Calu3 (cell line): ENCODE data around the gene MAD1L1. TPM values are rescaled to one million over a fixed set of nuclear protein-coding genes. Genes with fewer than 3 reads are reported as not detected.
"Not testable (repeated sequence)": the region's sequence is repeated elsewhere in the genome, so short reads cannot be mapped to it uniquely, and the experiment has no call there.

Experiments
- BruUV-seq: library from RNA; stranded (reverse); fragments of 400-500 nt; replicated peaks from 2 replicates; lab custom pipeline; 2021; lab: Mats Ljungman, UMichigan
- CTCF ChIA-PET: fragments of 300-600 bp; sonication (Branson Sonifier 250); formaldehyde crosslinking; loops from one replicate; lab custom pipeline; 2022; ENCODE audit warnings: antibody characterized with exemption; lab: Charles Lee
- DNase-seq: peaks from one replicate; pipeline ENCODE4 v3.0.0; 2022
- H3K27ac Mint-ChIP-seq: one replicate; pipeline ENCODE4 v1.8.0; 2022; ENCODE audit warnings: mixed read lengths; ENCODE audit not compliant: unreplicated experiment
- H3K27me3 Mint-ChIP-seq: one replicate; pipeline ENCODE4 v1.8.0; 2022; ENCODE audit warnings: mixed read lengths; ENCODE audit not compliant: unreplicated experiment
- H3K36me3 Mint-ChIP-seq: one replicate; pipeline ENCODE4 v1.8.0; 2022; ENCODE audit warnings: mild to moderate bottlenecking, moderate library complexity, mixed read lengths; ENCODE audit not compliant: insufficient read depth, unreplicated experiment
- H3K4me1 Mint-ChIP-seq: one replicate; pipeline ENCODE4 v1.8.0; 2022; ENCODE audit warnings: mild to moderate bottlenecking, low read depth, mixed read lengths; ENCODE audit not compliant: unreplicated experiment
- H3K4me3 Mint-ChIP-seq: one replicate; pipeline ENCODE4 v1.8.0; 2022; ENCODE audit warnings: mild to moderate bottlenecking, low read depth, moderate library complexity, mixed read lengths; ENCODE audit not compliant: unreplicated experiment
- H3K9me3 Mint-ChIP-seq: one replicate; pipeline ENCODE4 v1.8.0; 2022; ENCODE audit warnings: low read depth, mixed read lengths; ENCODE audit not compliant: unreplicated experiment
- CTCF ChIP-seq: fragments of 200-600 bp; IDR thresholded peaks from one replicate; pipeline ENCODE4 v1.8.0; 2022; ENCODE audit warnings: antibody characterized with exemption; ENCODE audit not compliant: unreplicated experiment
- intact Hi-C: fragments of 100-400 bp; cut with micrococcal nuclease; formaldehyde crosslinking; loops from one replicate; pipeline ENCODE4 v1.10.0; 2022; ENCODE audit not compliant: unreplicated experiment
- total RNA-seq: library from RNA; stranded (reverse); gene quantifications from 2 replicates; pipeline ENCODE4 v1.2.3, GENCODE V29; 2022

The MAD1L1 gene
- total RNA-seq, 1 experiment from 2014 or later, result 86.0 TPM

DNA sequence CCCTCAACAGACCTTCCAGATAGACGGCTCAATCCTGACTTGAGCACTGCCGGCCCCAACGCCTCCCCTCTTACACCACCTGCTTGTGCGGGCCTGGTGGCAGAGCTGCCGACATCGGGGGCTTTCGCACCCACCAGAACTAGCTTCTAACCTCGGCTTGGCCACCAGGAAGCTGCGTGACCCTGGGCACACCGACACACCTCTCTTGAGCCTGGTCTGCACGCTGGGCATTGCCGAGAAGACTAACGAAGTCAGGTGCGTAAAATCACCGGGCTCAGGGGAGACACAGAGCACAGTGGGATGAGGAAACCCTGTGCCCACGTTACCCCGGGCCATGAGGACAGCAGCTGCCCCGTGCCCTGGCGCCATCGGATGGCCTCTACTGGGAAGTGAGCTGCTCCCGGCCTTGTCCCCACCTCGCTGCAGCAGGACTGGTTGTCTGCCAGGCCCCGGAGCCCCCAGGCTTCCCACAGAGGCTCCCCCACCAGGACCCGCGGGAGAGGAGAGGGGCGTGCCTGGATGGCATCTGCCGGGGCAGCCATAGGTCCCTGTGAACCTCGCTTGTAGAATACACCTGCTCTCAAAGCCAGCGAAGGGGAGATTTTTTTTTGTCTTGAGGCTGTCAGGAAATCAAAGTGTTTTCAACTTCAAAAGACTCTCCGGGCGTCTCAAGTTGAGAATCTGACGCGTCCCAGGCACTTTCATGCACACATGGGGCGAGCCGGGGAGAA is 408.4 kb downstream of the MAD1L1 start:
- H3K4me3 Mint-ChIP-seq, H3K27ac Mint-ChIP-seq, H3K4me1 Mint-ChIP-seq, H3K27me3 Mint-ChIP-seq, DNase-seq, H3K36me3 Mint-ChIP-seq, H3K9me3 Mint-ChIP-seq, BruUV-seq, intact Hi-C loops: not testable (repeated sequence)
- CTCF ChIA-PET, result interaction anchor here (0.6 kb wide), 1 partner anchor 1256 kb away, joined by 7 read pairs; no protein-coding TSS in a partner anchor

GRCh38 chr7:1823376-1824150 is 409.2 kb downstream of the MAD1L1 start:
- Mint-ChIP-seq H3K4me3 (no peak overlapping the region), H3K9me3 (peaks cover under 1% of the 10 kb centered on the region), H3K27ac (no peak overlapping the region), H3K36me3 (peaks cover 5% of the 10 kb centered on the region), H3K4me1 (no peaks in the 10 kb centered on the region), H3K27me3 (no peaks in the 10 kb centered on the region)
- DNase-seq, result no peak
- TF ChIP-seq CTCF, result no peak
- no TSS peak for BruUV-seq
- intact Hi-C loops, result no loop called here
- CTCF ChIA-PET, result interaction anchor here (0.6 kb wide), 1 partner anchor 1256 kb away, joined by 7 read pairs; no protein-coding TSS in a partner anchor

- peaks cover 5% of the 10 kb centered on the region for H3K36me3 Mint-ChIP-seq
- H3K27ac Mint-ChIP-seq, result no peak overlapping the region
- H3K4me1 Mint-ChIP-seq, result no peaks in the 10 kb centered on the region
- no peak overlapping the region for H3K4me3 Mint-ChIP-seq
- intact Hi-C loops, result no loop called here
- no peak for TF ChIP-seq CTCF
- DNase-seq, result no peak
- H3K27me3 Mint-ChIP-seq, result no peaks in the 10 kb centered on the region
- CTCF ChIA-PET, result no interaction called here
- no TSS peak for BruUV-seq
- no peaks in the 10 kb centered on the region for H3K9me3 Mint-ChIP-seq
Measured at GRCh38 chr7:1819259-1819841, 413.4 kb downstream of the MAD1L1 start.

- Mint-ChIP-seq H3K36me3 (peaks cover 11% of the 10 kb centered on the region), H3K9me3 (no peaks in the 10 kb centered on the region), H3K27me3 (no peaks in the 10 kb centered on the region), H3K27ac (no peak overlapping the region), H3K4me3 (no peak overlapping the region), H3K4me1 (no peaks in the 10 kb centered on the region)
- no peak for TF ChIP-seq CTCF
- CTCF ChIA-PET, result no interaction called here
- intact Hi-C loops, result no loop called here
- no TSS peak for BruUV-seq
- DNase-seq, result no peak
Measured at GRCh38 chr7:1818575-1819258, 414.0 kb downstream of the MAD1L1 start.
